GM19240 (cell line): ENCODE results near the gene MAST4.
"Not testable (repeated sequence)": the region's sequence is repeated elsewhere in the genome, so short reads cannot be mapped to it uniquely, and the experiment has no call there.

ENCODE experiments used
- DNase-seq: peaks from one replicate; pipeline ENCODE4 v3.0.0; 2011; ENCODE audit warnings: low spot score; ENCODE audit not compliant: insufficient read length

MAST4 gene

GRCh38 chr5:66646570-66646969 lies 50.4 kb downstream of the MAST4 start:
- DNase-seq: no peak

GRCh38 chr5:66647146-66647856 lies 51.1 kb downstream of the MAST4 start:
- no peak for DNase-seq

DNA sequence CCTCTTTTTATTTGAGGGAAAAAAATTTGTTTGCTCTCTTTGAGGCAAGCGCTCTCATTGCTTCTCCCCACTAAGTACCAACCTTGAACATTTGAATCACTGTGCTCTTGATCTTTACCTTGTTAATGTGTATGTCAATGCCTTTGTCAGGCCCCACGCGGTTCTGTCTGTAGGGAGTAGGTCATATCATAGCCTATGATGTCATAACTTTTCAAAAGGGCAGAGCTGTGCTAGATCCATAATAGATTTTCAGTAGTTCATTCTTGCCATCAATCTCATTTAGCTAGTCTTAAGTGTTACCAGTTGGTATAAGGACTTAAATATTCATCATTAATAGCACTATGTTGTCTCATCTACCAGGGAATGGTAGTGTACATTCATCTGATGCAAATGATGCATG lies 56.6 kb downstream of the MAST4 start:
- no peak for DNase-seq

DNA sequence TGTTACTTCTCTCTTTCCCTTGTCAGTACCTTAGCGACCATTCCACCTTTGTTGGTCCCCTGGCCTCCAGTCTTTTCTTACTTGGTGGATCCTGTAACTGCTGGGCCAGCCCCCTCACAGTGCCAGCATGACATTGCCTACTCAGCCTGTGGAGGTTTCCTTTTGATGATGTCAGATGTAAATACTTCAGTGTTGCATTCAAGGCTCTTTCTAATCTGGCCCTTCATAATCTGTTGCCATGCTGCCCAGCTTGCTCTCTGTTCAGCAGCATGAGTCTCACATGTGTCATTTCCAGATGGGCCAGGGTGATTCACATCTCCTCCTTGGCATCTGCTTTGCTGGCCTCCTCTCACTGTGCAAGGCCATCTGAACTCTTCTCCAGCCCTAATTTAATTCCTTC lies 57.1 kb downstream of the MAST4 start:
- DNase-seq: no peak

DNA sequence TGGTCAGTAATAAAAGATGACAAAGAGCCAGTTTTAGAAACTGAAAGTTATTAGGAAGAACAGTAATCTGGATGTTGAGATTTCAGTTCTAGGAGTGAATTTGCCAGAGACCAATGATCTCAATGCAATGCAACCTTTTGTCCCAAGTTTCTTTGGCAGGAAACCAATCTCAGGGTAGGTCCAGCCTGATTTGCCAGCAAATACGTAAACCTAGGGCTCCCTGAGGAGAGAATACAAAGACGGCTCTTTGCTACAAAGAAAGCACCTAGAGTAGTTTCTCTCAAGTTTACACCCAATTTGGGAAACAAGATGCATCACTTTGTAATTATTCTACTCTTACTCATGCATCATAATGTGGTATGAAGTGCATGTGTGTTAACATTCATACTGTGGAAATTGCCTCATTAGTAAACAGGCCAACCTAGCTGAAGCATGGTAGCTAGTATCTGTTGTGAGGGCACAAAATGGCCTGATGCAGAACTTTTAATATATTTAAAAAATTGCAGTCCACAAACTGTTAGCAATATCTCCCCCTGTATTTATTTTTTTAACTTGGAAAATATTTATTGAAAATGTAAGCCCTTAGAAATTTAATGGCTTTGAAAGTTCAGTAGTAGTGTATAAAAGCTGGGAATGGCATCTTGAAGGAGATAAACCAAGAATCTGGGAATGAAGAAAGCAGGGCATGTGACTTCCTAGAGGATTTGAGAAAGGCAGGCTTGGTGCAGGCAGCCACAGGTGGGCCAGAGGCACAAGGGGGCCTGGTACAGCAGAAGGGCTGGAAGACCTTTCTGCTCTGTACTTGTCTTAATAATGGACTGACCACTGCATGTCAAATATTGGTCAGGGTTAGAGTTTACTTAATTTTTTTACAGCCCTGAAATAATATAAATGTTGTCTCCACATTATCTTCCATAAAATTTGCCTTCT lies 59.5 kb downstream of the MAST4 start:
- no peak for DNase-seq

DNA sequence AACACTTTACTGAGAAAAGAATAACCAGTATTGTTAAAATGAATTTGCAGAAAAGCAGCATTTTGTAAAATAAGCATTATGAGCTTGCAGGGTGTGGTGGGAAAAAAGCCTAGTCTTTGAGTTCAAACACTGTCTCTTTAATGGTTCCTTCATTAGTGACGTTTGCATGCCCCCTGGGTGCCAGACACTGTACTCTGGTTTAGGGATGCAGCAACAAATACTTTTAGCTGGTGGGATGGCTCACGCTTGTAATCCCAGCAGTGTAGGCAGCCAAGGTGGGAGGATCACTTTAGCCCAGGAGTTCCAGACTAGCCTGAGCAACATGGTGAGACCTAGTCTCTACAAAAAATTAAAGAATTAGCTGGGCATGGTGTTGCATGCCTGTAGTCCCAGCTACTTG lies 62.3 kb downstream of the MAST4 start:
- no peak for DNase-seq

GRCh38 chr5:66659780-66660179 lies 63.6 kb downstream of the MAST4 start:
- no peak for DNase-seq

GRCh38 chr5:66660396-66660795 lies 64.2 kb downstream of the MAST4 start:
- no peak for DNase-seq

DNA sequence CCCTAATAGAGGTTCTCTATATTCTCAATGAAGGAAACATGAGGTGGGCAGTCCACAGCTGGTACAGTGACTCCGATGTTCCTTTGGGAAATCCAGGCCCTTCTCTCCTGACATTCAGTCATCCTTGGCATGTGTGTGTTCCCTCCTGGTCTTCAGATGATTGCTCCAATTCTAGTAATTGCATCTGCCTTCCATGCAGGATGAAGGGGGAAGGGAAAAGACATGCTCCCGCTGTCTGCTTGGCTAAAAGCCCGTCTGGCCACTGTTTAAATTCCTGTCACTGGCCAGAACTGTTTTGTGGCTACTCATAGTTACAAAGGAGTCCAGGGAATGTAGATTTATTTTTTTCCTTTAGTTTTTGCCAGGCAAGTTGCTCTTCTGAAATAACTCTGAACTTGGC lies 65.0 kb downstream of the MAST4 start:
- no peak for DNase-seq

GRCh38 chr5:66666778-66667177 lies 70.6 kb downstream of the MAST4 start:
- no peak for DNase-seq

DNA sequence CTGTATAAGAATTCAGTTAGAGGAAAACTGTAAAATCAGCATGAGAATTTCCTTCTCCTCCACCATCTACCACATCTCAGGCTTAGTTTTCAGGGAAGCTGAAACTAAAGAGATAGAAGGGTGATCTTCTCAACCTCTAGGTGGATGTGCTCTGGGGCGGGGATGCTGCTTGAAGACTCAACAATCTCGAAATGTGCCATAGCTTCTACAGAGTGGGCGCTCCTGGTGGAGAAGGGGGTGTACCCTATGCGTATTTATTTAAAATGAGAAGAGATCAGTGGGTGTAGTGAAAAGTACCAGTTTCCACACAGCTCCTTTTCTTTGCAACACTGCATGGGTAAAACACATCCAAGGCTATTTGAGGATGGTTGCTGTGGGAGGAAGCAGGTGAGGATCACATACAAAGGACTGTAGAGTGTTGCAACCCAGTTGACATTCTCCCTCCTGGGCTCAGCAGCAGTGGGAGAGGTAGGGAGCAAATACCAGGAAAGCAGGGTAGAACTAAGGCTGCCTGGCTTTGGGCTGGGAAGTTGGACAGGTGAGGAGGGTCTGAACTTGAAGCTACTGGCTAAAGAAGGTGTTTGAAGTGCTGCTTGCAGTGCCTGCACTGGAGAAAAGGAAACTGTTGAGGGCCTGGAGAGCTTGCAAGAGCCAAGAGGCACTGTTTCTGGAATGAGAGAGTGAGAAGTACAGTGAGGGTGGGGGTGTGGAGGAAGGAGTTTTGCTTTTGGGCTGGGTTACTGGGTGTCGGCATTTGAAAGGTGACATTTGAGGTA lies 73.1 kb downstream of the MAST4 start:
- DNase-seq: no peak

- no peak for DNase-seq
Measured at GRCh38 chr5:66669862-66670195, 73.6 kb downstream of the MAST4 start.

- DNase-seq: no peak
Measured at GRCh38 chr5:66671305-66671704, 75.1 kb downstream of the MAST4 start.

- no peak for DNase-seq
Measured at GRCh38 chr5:66674802-66675201, 78.6 kb downstream of the MAST4 start.

- DNase-seq: no peak
Measured at GRCh38 chr5:66675406-66675805, 79.2 kb downstream of the MAST4 start.

DNA sequence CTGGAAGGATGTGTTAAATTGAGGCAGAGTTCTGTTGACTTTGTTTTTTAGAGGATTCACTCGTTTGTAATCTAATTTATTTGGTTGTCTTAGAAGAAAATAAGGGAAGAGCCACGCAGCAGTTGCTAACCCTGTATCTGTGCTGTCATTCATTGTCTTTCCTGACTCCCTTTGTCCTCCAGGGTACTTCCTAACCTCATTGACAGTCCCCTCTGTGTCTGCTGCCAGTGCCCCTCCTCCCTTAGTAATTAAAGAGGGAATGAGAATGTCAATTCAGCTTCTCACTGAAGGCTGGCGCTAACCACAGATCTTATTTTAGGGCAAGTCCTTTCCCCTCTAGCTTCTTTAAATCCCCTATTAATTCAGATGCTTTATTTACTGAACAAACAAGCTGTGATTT lies 84.0 kb downstream of the MAST4 start:
- DNase-seq: no peak

DNA sequence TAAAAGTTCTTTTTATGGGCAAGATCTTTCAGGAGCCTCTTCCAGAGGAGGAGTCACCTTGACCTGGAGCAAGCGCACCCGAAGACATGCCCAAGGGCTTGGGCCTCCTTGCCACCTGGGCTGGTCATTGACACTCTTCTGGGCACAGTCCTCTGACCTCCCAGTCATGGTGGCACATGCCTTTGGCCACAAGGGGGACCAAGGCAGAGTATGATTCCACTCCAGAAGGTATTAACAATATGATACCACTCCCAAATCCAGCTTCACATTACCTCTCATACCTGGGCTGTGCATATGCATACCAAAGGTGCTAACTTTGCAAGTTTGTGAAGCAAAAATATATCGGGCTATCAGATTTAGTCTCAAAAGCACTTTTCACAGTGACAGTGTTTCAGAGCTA lies 84.6 kb downstream of the MAST4 start:
- DNase-seq: no peak

- no peak for DNase-seq
Measured at GRCh38 chr5:66684663-66685062, 88.5 kb downstream of the MAST4 start.

- no peak for DNase-seq
Measured at GRCh38 chr5:66689522-66690220, 93.5 kb downstream of the MAST4 start.

DNA sequence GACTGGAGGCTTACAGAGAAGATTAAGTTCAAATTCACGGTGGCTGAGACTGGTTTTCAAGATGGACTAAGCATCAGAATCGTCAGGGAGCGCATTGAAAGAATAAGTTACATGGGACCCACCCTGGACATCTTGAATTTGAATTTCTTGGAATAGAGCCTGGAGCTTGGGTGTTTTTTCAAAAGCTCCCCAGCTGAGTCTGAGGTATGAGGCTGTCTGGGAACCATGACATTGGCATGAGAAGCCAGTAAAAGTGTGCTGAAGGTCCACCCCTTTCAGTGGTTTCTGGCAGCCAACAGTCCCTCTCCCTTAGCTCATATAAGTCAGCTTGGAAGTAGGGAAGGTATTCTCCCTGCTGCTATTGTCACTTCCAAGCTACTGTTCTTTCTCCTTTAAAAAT lies 97.8 kb downstream of the MAST4 start:
- no peak for DNase-seq

DNA sequence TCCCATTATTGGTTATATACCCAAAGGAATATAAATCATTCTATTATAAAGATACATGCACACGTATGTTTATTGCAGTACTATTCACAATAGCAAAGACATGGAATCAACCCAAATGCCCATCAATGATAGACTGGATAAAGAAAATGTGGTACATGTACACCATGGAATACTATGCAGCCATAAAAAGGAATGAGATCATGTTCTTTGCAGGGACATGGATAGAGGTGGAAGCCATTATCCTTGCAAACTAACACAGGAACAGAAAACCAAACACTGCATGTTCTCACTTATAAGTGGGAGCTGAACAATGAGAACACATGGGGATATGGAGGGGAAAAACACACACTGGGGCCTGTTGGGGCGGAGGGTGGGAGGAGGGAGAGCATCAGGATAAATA lies 99.6 kb downstream of the MAST4 start:
- not testable (repeated sequence) for DNase-seq
